SKM-1 treated with dmso at 0.1 percent for 144 hours (cell line): ENCODE measurements around the gene SIX5.

Source experiments
- DNase-seq: peaks from one replicate; lab custom pipeline; 2025; ENCODE audit not compliant: unreplicated experiment; lab: John Stamatoyannopoulos, UW

The SIX5 gene

GRCh38 chr19:45793178-45793564 is 24.1 kb upstream of the SIX5 start:
- DNase-seq = no peak

GRCh38 chr19:45792470-45793177 is 23.6 kb upstream of the SIX5 start, which contains the start of gene DMWD:
Gene DMWD, minus strand, starts transcription at chr19:45792845. Its CDS starts 89 bp downstream, at chr19:45792756.
- DNase-seq = peak; percentile 26

GRCh38 chr19:45791744-45792469 is 22.9 kb upstream of the SIX5 start:
- DNase-seq = no peak

GRCh38 chr19:45790942-45791341 is 21.9 kb upstream of the SIX5 start:
- DNase-seq = peak; percentile 81

GRCh38 chr19:45789035-45789786 is 20.2 kb upstream of the SIX5 start:
- DNase-seq = no peak

GRCh38 chr19:45786533-45786894 is 17.5 kb upstream of the SIX5 start:
- no peak for DNase-seq

- no peak for DNase-seq
Observed at GRCh38 chr19:45785781-45786532, 16.9 kb upstream of the SIX5 start.

GRCh38 chr19:45785097-45785496 is 16.0 kb upstream of the SIX5 start:
- DNase-seq = no peak

GRCh38 chr19:45784096-45784495 is 15.0 kb upstream of the SIX5 start:
- no peak for DNase-seq

GRCh38 chr19:45782820-45783785 is 14.1 kb upstream of the SIX5 start:
- DNase-seq = no peak

- no peak for DNase-seq
Observed at GRCh38 chr19:45782162-45782691, 13.2 kb upstream of the SIX5 start, which contains the start of gene DMPK. Gene DMPK, minus strand, starts transcription at chr19:45782490. Its CDS starts 138 bp downstream, at chr19:45782352.

- no peak for DNase-seq
Observed at GRCh38 chr19:45781214-45782161, 12.4 kb upstream of the SIX5 start.

- no peak for DNase-seq
Observed at GRCh38 chr19:45780448-45781213, 11.6 kb upstream of the SIX5 start.

- no peak for DNase-seq
Observed at GRCh38 chr19:45780146-45780447, 11.0 kb upstream of the SIX5 start.

GRCh38 chr19:45779231-45780145 is 10.4 kb upstream of the SIX5 start:
- DNase-seq = no peak

- DNase-seq = no peak
Observed at GRCh38 chr19:45778010-45778661, 9.1 kb upstream of the SIX5 start.
